ENCODE data around the gene DOK4. TPM values are rescaled to one million over a fixed set of nuclear protein-coding genes. Genes with fewer than 3 reads are reported as not detected.

The DOK4 gene
- total and polyA plus RNA-seq, 2 of the 8 experiments (the other 6 are each of a cell fraction or from before 2014, with no cell fraction given), result 24.0 to 28.9 TPM

GRCh38 chr16:57527027-57527426 lies 40.7 kb upstream of the DOK4 start:
- H3K79me1 ChIP-seq (ENCODE audit: low read depth, low read length), result peaks cover 5% of the 10 kb centered on the region

More at GRCh38 chr16:57527027-57527426, 40.7 kb upstream of the DOK4 start:
- Histone ChIP-seq H3K4me2 (ENCODE audit: insufficient read depth in 1 of 2, low read depth in 2 of 2, low read length in 2 of 2) (no peak overlapping the region), H3K23ac (ENCODE audit: insufficient read length) (no peak overlapping the region), H4K5ac (ENCODE audit: insufficient read length, low read depth, low read length) (no peak overlapping the region), H3K4ac (replicated peaks; ENCODE audit: insufficient read length, low read depth, low read length) (no peak overlapping the region), H3K56ac (replicated peaks; ENCODE audit: insufficient read length, low read depth, low read length) (no peak overlapping the region), H3K79me2 (ENCODE audit: control insufficient read depth in 1 of 2, insufficient read depth in 2 of 2, low read length in 2 of 2) (peaks cover 0 to 11% of the 10 kb centered on the region in 2 experiments; a peak in 1 of 4 replicates), H2BK120ac (replicated peaks; ENCODE audit: low read depth, low read length) (no peak overlapping the region), H3K27me3 (replicated peaks in 1 of 4; ENCODE audit: control insufficient read depth in 3 of 4, extremely low read depth in 1 of 4, insufficient read depth in 3 of 4, low read length in 3 of 4) (peaks cover 0 to 15% (median 4%) of the 10 kb centered on the region in 4 experiments; a peak in 4 of 7 replicates), H2AFZ (ENCODE audit: low read length) (no peak overlapping the region), H2BK15ac (ENCODE audit: low read length) (peak overlapping the region; percentile 40; the same call in 1 of the 2 replicates), H3K14ac (ENCODE audit: insufficient read length) (no peak overlapping the region), H3K9ac (replicated peaks in 1 of 4; ENCODE audit: extremely low read depth in 1 of 4, low read depth in 3 of 4, low read length in 3 of 4) (no peak overlapping the region), H4K91ac (replicated peaks; ENCODE audit: insufficient read length, low read length) (no peak overlapping the region), H2BK12ac (ENCODE audit: low read depth, low read length) (no peak overlapping the region), H3K9me3 (ENCODE audit: insufficient read depth in 2 of 2, low read depth in 1 of 2, low read length in 1 of 2) (no peaks in the 10 kb centered on the region), H3K4me1 (replicated peaks in 1 of 4; ENCODE audit: control insufficient read depth in 3 of 4, insufficient read depth in 4 of 4, low read length in 3 of 4) (peaks cover 0 to 21% (median 13%) of the 10 kb centered on the region in 4 experiments; a peak in 6 of 7 replicates), H3K4me3 (ENCODE audit: extremely low read depth in 1 of 4, insufficient read depth in 2 of 4, low read depth in 3 of 4, low read length in 4 of 4) (no peak overlapping the region), H3K18ac (ENCODE audit: extremely low read depth, low read length) (no peak overlapping the region), H2BK5ac (ENCODE audit: low read depth, low read length) (no peak overlapping the region), H4K20me1 (replicated peaks in 1 of 2; ENCODE audit: control insufficient read depth in 1 of 2, insufficient read depth in 2 of 2, low read length in 2 of 2) (peaks cover 6 to 11% of the 10 kb centered on the region in 2 experiments), H2BK20ac (ENCODE audit: low read length) (no peak overlapping the region), H3K27ac (ENCODE audit: low read depth, low read length) (no peak overlapping the region), H3K23me2 (ENCODE audit: low read depth, low read length) (peaks cover 5% of the 10 kb centered on the region; the same call in 1 of the 2 replicates), H3K36me3 (ENCODE audit: control insufficient read depth in 2 of 4, insufficient read depth in 4 of 4, low read length in 3 of 4) (no peaks in the 10 kb centered on the region), H4K8ac (ENCODE audit: extremely low read depth, insufficient read depth, low read length) (no peak overlapping the region), H2AK5ac (ENCODE audit: low read depth, low read length) (no peak overlapping the region)
- DNase-seq (ENCODE audit: low read depth in 1 of 2, low spot score in 2 of 2), result no peak
- no peak for FAIRE-seq
- CTCF ChIA-PET (ENCODE audit: partially characterized antibody), result interaction anchor here (0.7 to 13.9 kb wide), 10 partner anchors 8 to 425 kb away, joined by 3 to 210 read pairs (median 4); partner anchors contain the start of genes ADGRG5 and POLR2C
- WGBS, 2 experiments (ENCODE audit: extremely low coverage in 1 of 2, insufficient coverage in 1 of 2, insufficient read length in 1 of 2, insufficient replicate concordance in 2 of 2, low coverage in 1 of 2, low lambda C conversion rate in 2 of 2, missing lambda C conversion rate in 1 of 2), result 81% methylated on average over 4 of the region's 4 CpGs; no CpG with 5 or more reads in 1 of the 2 experiments
- POLR2A ChIA-PET (ENCODE audit: partially characterized antibody), result interaction anchor here (1.4 to 9.1 kb wide), 4 partner anchors 9 to 50 kb away, joined by 3 to 67 read pairs (median 24); partner anchors contain the start of gene CCDC102A
- TF ChIP-seq CTCF (IDR thresholded peaks at IDR 0.05; ENCODE audit: control extremely low read depth in 1 of 3, insufficient read depth in 1 of 3, low read depth in 1 of 3, low read length in 3 of 3) (peak in 2 of 3 experiments; percentile 29 to 41; a peak in 2 of 4 replicates), ATF3 (IDR thresholded peaks at IDR 0.05; ENCODE audit: insufficient read depth, low read depth, low read length) (no peak)

Measured in H1 (cell line).